H1 (cell line): ENCODE measurements around the gene GPSM1. TPM values are rescaled to one million over a fixed set of nuclear protein-coding genes. Genes with fewer than 3 reads are reported as not detected.

ENCODE experiments used
- CTCF ChIA-PET: fragments of 300-600 bp; sonication (Branson Sonifier 250); formaldehyde crosslinking; loops from one replicate; lab custom pipeline; 2021; ENCODE audit not compliant: partially characterized antibody; lab: Charles Lee
- POLR2A ChIA-PET: fragments of 300-600 bp; sonication (Branson Sonifier 250); formaldehyde crosslinking; loops from one replicate; lab custom pipeline; 2021; ENCODE audit warnings: inconsistent platforms; ENCODE audit not compliant: partially characterized antibody; lab: Charles Lee
- DNase-seq, 2 experiments: peaks; one replicate each; pipeline versions ENCODE4 v3.0.0 to v3.0.0-alpha.2; 2010 to 2022; ENCODE audit warnings: low spot score in 2 of 2, low read depth in 1 of 2, mixed read lengths in 1 of 2
- FAIRE-seq: peaks from 2 replicates; lab custom pipeline; 2011; peaks lifted over from hg19 to GRCh38; lab: Jason Lieb, UNC
- H2AFZ ChIP-seq: 2 replicates; pipeline ENCODE4 v1.8.1; 2012; ENCODE audit warnings: low read length, inconsistent platforms
- H2AK5ac ChIP-seq: 2 replicates; pipeline ENCODE4 v1.6.1; 2013; ENCODE audit warnings: low read depth, low read length
- H2BK120ac ChIP-seq: replicated peaks from 2 replicates; pipeline ENCODE3; 2013; ENCODE audit warnings: low read depth, low read length, inconsistent platforms
- H2BK12ac ChIP-seq: 2 replicates; pipeline ENCODE4 v1.6.1; 2013; ENCODE audit warnings: low read depth, low read length
- H2BK15ac ChIP-seq: 2 replicates; pipeline ENCODE4 v1.6.1; 2013; ENCODE audit warnings: low read length
- H2BK20ac ChIP-seq: 2 replicates; pipeline ENCODE4 v1.6.1; 2013; ENCODE audit warnings: low read length
- H2BK5ac ChIP-seq: 2 replicates; pipeline ENCODE4 v1.6.1; 2013; ENCODE audit warnings: low read depth, low read length
- H3K14ac ChIP-seq: 2 replicates; pipeline ENCODE4 v1.6.1; 2013; ENCODE audit warnings: inconsistent platforms; ENCODE audit not compliant: insufficient read length
- H3K18ac ChIP-seq: 2 replicates; pipeline ENCODE4 v1.6.1; 2013; ENCODE audit warnings: low read length; ENCODE audit errors: extremely low read depth
- H3K23ac ChIP-seq: 2 replicates; pipeline ENCODE4 v1.6.1; 2013; ENCODE audit warnings: inconsistent platforms; ENCODE audit not compliant: insufficient read length
- H3K23me2 ChIP-seq: 2 replicates; pipeline ENCODE4 v1.6.1; 2013; ENCODE audit warnings: low read depth, low read length
- H3K27ac ChIP-seq: 2 replicates; pipeline ENCODE4 v1.6.1; 2011; ENCODE audit warnings: low read depth, low read length, inconsistent platforms
- H3K27me3 ChIP-seq, 4 experiments: replicated peaks in 1 of 4; 1 replicate in 1 of 4; 2 replicates in 3 of 4; pipeline versions ENCODE4 v1.6.1 to v1.8.1; 2011 to 2013; ENCODE audit warnings: low read length in 3 of 4, mild to moderate bottlenecking in 3 of 4, inconsistent platforms in 2 of 4, mixed read lengths in 2 of 4, moderate library complexity in 1 of 4; ENCODE audit not compliant: control insufficient read depth in 3 of 4, insufficient read depth in 3 of 4; ENCODE audit errors: extremely low read depth in 1 of 4
- H3K36me3 ChIP-seq, 4 experiments: 2 replicates each; pipeline versions ENCODE4 v1.6.1 to v1.8.1; 2011 to 2013; ENCODE audit warnings: mild to moderate bottlenecking in 4 of 4, low read length in 3 of 4, moderate library complexity in 2 of 4, control low read depth in 1 of 4, inconsistent platforms in 1 of 4; ENCODE audit not compliant: insufficient read depth in 4 of 4, control insufficient read depth in 2 of 4
- H3K4ac ChIP-seq: replicated peaks from 2 replicates; pipeline ENCODE3; 2013; ENCODE audit warnings: low read length, low read depth, mixed read lengths, inconsistent platforms; ENCODE audit not compliant: insufficient read length
- H3K4me1 ChIP-seq, 4 experiments: replicated peaks in 1 of 4; 1 replicate in 1 of 4; 2 replicates in 3 of 4; pipeline versions ENCODE4 v1.6.1 to v1.8.1; 2011 to 2013; ENCODE audit warnings: low read length in 3 of 4, inconsistent platforms in 2 of 4, mixed read lengths in 1 of 4; ENCODE audit not compliant: insufficient read depth in 4 of 4, control insufficient read depth in 3 of 4
- H3K4me2 ChIP-seq, 2 experiments: 2 replicates each; pipeline versions ENCODE4 v1.6.1 to v1.8.1; 2011 to 2013; ENCODE audit warnings: low read depth in 2 of 2, low read length in 2 of 2, control low read depth in 1 of 2, inconsistent platforms in 1 of 2, mild to moderate bottlenecking in 1 of 2; ENCODE audit not compliant: insufficient read depth in 1 of 2
- H3K4me3 ChIP-seq, 4 experiments: fragments of 200-600, 300-600 bp in 1 of 4; sonication (generic), shearing (Covaris generic), sonication (Bioruptor Twin) in 1 of 4; 2 replicates each; pipeline versions ENCODE4 v1.5.1 to v1.8.1; 2011 to 2016; ENCODE audit warnings: low read length in 4 of 4, low read depth in 3 of 4, control low read depth in 2 of 4, inconsistent platforms in 2 of 4, mild to moderate bottlenecking in 2 of 4, mixed read lengths in 1 of 4, moderate library complexity in 1 of 4; ENCODE audit not compliant: insufficient read depth in 2 of 4; ENCODE audit errors: extremely low read depth in 1 of 4
- H3K56ac ChIP-seq: replicated peaks from 2 replicates; pipeline ENCODE3; 2013; ENCODE audit warnings: low read depth, mild to moderate bottlenecking, mixed read lengths, low read length, inconsistent platforms; ENCODE audit not compliant: insufficient read length
- H3K79me1 ChIP-seq: 2 replicates; pipeline ENCODE4 v1.6.1; 2013; ENCODE audit warnings: low read depth, low read length, control low read depth
- H3K79me2 ChIP-seq, 2 experiments: 2 replicates each; pipeline versions ENCODE4 v1.6.1 to v1.8.1; 2012 to 2013; ENCODE audit warnings: low read length in 2 of 2, mild to moderate bottlenecking in 2 of 2, inconsistent platforms in 1 of 2; ENCODE audit not compliant: insufficient read depth in 2 of 2, control insufficient read depth in 1 of 2
- H3K9ac ChIP-seq, 4 experiments: replicated peaks in 1 of 4; 1 replicate in 1 of 4; 2 replicates in 3 of 4; pipeline versions ENCODE4 v1.6.1 to v1.8.1; 2011 to 2013; ENCODE audit warnings: low read depth in 3 of 4, low read length in 3 of 4, control low read depth in 2 of 4, mild to moderate bottlenecking in 2 of 4, moderate library complexity in 2 of 4, inconsistent platforms in 1 of 4; ENCODE audit errors: extremely low read depth in 1 of 4
- H3K9me3 ChIP-seq, 2 experiments: 2 replicates each; pipeline versions ENCODE4 v1.6.1 to v1.8.1; 2012 to 2013; ENCODE audit warnings: mild to moderate bottlenecking in 2 of 2, moderate library complexity in 2 of 2, control low read depth in 1 of 2, inconsistent platforms in 1 of 2, low read depth in 1 of 2, low read length in 1 of 2, mixed read lengths in 1 of 2; ENCODE audit not compliant: insufficient read depth in 2 of 2
- H4K20me1 ChIP-seq, 2 experiments: replicated peaks in 1 of 2; 2 replicates each; pipeline versions ENCODE3 to v1.8.1; 2011 to 2013; ENCODE audit warnings: inconsistent platforms in 2 of 2, low read length in 2 of 2, mild to moderate bottlenecking in 1 of 2; ENCODE audit not compliant: insufficient read depth in 2 of 2, control insufficient read depth in 1 of 2
- H4K5ac ChIP-seq: 2 replicates; pipeline ENCODE4 v1.6.1; 2013; ENCODE audit warnings: low read length, low read depth, mixed read lengths, inconsistent platforms; ENCODE audit not compliant: insufficient read length
- H4K8ac ChIP-seq: 2 replicates; pipeline ENCODE4 v1.8.0; 2013; ENCODE audit warnings: mild to moderate bottlenecking, moderate library complexity, low read length, inconsistent platforms; ENCODE audit not compliant: insufficient read depth; ENCODE audit errors: extremely low read depth
- H4K91ac ChIP-seq: replicated peaks from 2 replicates; pipeline ENCODE3; 2013; ENCODE audit warnings: low read length, mixed read lengths, inconsistent platforms; ENCODE audit not compliant: insufficient read length
- EP300 ChIP-seq, 2 experiments: IDR thresholded peaks; 1 replicate in 1 of 2; 2 replicates in 1 of 2; pipeline ENCODE4 v1.6.1; 2011 to 2012; ENCODE audit warnings: low read depth in 2 of 2, low read length in 2 of 2, mild to moderate bottlenecking in 2 of 2, borderline replicate concordance in 1 of 2, inconsistent platforms in 1 of 2, moderate library complexity in 1 of 2
- POLR2A ChIP-seq, 2 experiments: IDR thresholded peaks; 1 replicate in 1 of 2; 2 replicates in 1 of 2; pipeline ENCODE4 v1.6.1; 2011; ENCODE audit warnings: low read depth in 2 of 2, low read length in 2 of 2, mild to moderate bottlenecking in 2 of 2; ENCODE audit errors: control extremely low read depth in 1 of 2
- WGBS, 2 experiments: shearing (Covaris generic) in 1 of 2; methylation state at CpG; one replicate each; pipeline versions ENCODE4 v1.1.6 to v1.1.7; 2013 to 2015; ENCODE audit warnings: low lambda C conversion rate in 2 of 2, mixed read lengths in 2 of 2, inconsistent platforms in 1 of 2, low coverage in 1 of 2, missing lambda C conversion rate in 1 of 2; ENCODE audit not compliant: insufficient replicate concordance in 2 of 2, insufficient coverage in 1 of 2, insufficient read length in 1 of 2; ENCODE audit errors: extremely low coverage in 1 of 2, missing lambda C conversion rate in 1 of 2; 5-methylcytosine and 5-hydroxymethylcytosine counted together
- polyA plus RNA-seq, 7 experiments: library from polyadenylated mRNA; depleted of rRNA in 3 of 7; stranded (reverse) in 5 of 7; unstranded in 2 of 7; fragments of >200 nt in 5 of 7; fragments of 200-250 nt in 2 of 7; gene quantifications; 1 replicate in 5 of 7; 2 replicates in 1 of 7; 4 replicates in 1 of 7; pipeline versions ENCODE4 v1.2.1 to v1.2.3, GENCODE V29; 2011 to 2013; ENCODE audit warnings: missing spikeins in 2 of 7, mixed read lengths in 2 of 7
- total RNA-seq: library from RNA; stranded (reverse); fragmentation: NEBNext Ultra II Directional; extraction: Animal tissue kit (Norgen Biotek cat#: 25700); gene quantifications from 2 replicates; pipeline ENCODE4 v1.2.1, GENCODE V29; 2021

GPSM1 gene
- total and polyA plus RNA-seq, 2 of the 8 experiments (the other 6 are each of a cell fraction or from before 2014, with no cell fraction given): 12.8 to 18.0 TPM

DNA sequence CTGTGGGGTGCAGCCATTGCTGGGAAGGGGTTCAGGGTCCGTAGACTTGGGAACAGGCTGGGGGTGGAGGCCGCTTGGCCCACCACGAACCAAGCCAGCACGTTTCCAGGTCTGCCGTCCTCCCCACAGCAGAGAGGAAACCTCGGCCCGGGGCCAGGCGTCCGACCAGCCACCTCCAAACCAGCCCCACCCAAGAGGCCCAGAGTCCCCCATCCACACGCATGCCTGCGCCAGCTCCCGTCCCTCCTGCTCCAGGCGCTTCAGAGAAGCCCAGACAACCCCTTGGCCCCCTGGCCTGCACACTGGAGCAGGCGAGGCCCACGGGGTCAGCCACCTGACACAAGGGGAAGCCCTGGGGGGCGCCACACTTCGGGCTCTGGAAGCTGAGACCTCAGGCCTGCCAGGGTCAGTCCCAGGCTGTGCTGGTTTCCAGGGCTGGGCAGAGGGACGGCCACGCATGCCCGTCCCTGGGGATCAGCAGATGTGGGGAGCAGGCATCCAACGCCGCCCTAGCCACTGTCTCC is 29.9 kb downstream of the GPSM1 start:
- Histone ChIP-seq H2BK120ac (no peak overlapping the region), H2BK20ac (no peak overlapping the region), H4K20me1 (peaks cover under 1 to 3% of the 10 kb centered on the region in 2 experiments), H3K79me1 (no peaks in the 10 kb centered on the region; the same call in 1 of the 2 replicates), H2AK5ac (no peak overlapping the region), H3K79me2 (no peaks in the 10 kb centered on the region), H3K4ac (no peak overlapping the region), H3K56ac (no peak overlapping the region), H3K4me2 (no peak overlapping the region), H2BK15ac (no peak overlapping the region), H3K36me3 (no peaks in the 10 kb centered on the region; a peak in 1 of 8 replicates), H3K18ac (no peak overlapping the region), H3K23ac (no peak overlapping the region), H4K8ac (0 out of 2 replicates have a peak overlapping the region, but pooled peaks have one; percentile 25), H3K14ac (no peak overlapping the region), H3K23me2 (no peaks in the 10 kb centered on the region), H3K4me3 (no peak overlapping the region), H2BK12ac (no peak overlapping the region), H2AFZ (no peak overlapping the region), H3K4me1 (no peaks in the 10 kb centered on the region), H3K27ac (no peak overlapping the region), H3K27me3 (no peaks in the 10 kb centered on the region; a peak in 2 of 7 replicates), H3K9me3 (no peaks in the 10 kb centered on the region), H4K91ac (no peak overlapping the region), H3K9ac (no peak overlapping the region), H2BK5ac (no peak overlapping the region), H4K5ac (no peak overlapping the region)
- ChIA-PET POLR2A (interaction anchor here (2.1 to 15.8 kb wide), 3 partner anchors 11 to 17 kb away, joined by 8 to 137 read pairs (median 10); partner anchors contain the start of gene CARD9), CTCF (interaction anchor here (1.2 to 1.6 kb wide), 2 partner anchors 11 to 32 kb away, joined by 3 to 5 read pairs; no protein-coding TSS in a partner anchor)
- FAIRE-seq: no peak
- no peak for DNase-seq
- 87% methylated on average over 16 of the region's 22 CpGs; no CpG with 5 or more reads in 1 of the 2 experiments for WGBS, 2 experiments
- TF ChIP-seq POLR2A (IDR thresholded peaks at IDR 0.05; ENCODE audit: control extremely low read depth in 1 of 2, low read depth in 2 of 2, low read length in 2 of 2) (0 out of 3 replicates have a peak, but pooled peaks of 1 of the 2 experiments have one; percentile 2), EP300 (IDR thresholded peaks at IDR 0.05; ENCODE audit: borderline replicate concordance in 1 of 2, low read depth in 2 of 2, low read length in 2 of 2) (no peak)
